Vagina (tissue), 2 donors: ENCODE results near the gene DTYMK.

ENCODE experiments used
- CTCF ChIP-seq, 3 experiments: fragments of 450-650 bp in 2 of 3; fragments of 200-600 bp in 1 of 3; sonication (generic) in 1 of 3; IDR thresholded peaks; one replicate each; pipeline ENCODE4 v1.5.1; 2017 to 2019; ENCODE audit warnings: antibody characterized with exemption in 3 of 3, mild to moderate bottlenecking in 2 of 3, moderate library complexity in 2 of 3
- POLR2A ChIP-seq, 2 donors: fragments of 450-650 bp; IDR thresholded peaks; one replicate each; pipeline ENCODE4 v1.6.1; 2017; ENCODE audit warnings: antibody characterized with exemption in 2 of 2, mild to moderate bottlenecking in 2 of 2, moderate library complexity in 2 of 2

- TF ChIP-seq POLR2A (IDR thresholded peaks at IDR 0.05), result no peak
- no peak for TF ChIP-seq CTCF (IDR thresholded peaks at IDR 0.05)
Observed at GRCh38 chr2:241645056-241645914, 41.3 kb downstream of the DTYMK start.
